ENCODE data around the gene ECSIT.

ECSIT gene

GRCh38 chr19:11504502-11505031 lies 24.4 kb downstream of the ECSIT start:
- no peak for DNase-seq (ENCODE audit: low read depth in 2 of 2)

- DNase-seq (ENCODE audit: low read depth in 2 of 2) = no peak
These were observed 29.0 kb downstream of the ECSIT start for GRCh38 chr19:11499890-11500420.

DNA sequence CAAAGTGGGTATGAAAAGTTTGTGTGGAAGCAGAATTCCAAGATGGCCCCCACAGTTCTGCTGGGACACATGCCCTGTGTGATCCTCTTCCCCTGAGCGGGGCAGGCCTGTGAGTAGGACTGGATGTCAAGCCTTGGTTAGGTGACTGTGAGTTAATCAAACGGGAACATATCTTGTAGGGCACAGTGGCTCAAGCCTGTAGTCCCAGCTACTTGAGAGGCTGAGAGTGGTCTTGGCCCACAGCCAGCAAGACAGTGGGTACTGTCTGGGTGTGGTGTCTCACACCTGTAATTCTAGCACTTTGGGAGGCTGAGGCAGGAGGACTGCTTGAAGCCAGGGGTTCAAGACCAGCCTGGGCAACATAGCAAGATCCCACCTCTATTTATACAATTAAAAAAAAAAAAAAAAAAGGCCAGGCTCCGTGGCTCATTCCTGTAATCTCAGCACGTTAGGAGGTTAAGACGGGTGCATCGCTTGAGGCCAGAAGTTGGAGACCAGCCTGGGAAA lies 29.7 kb downstream of the ECSIT start:
- DNase-seq (ENCODE audit: low read depth in 2 of 2) = no peak

GRCh38 chr19:11496391-11497163 lies 32.4 kb downstream of the ECSIT start:
- DNase-seq (ENCODE audit: low read depth in 2 of 2) = peak in 1 of 2 experiments; percentile 43

DNA sequence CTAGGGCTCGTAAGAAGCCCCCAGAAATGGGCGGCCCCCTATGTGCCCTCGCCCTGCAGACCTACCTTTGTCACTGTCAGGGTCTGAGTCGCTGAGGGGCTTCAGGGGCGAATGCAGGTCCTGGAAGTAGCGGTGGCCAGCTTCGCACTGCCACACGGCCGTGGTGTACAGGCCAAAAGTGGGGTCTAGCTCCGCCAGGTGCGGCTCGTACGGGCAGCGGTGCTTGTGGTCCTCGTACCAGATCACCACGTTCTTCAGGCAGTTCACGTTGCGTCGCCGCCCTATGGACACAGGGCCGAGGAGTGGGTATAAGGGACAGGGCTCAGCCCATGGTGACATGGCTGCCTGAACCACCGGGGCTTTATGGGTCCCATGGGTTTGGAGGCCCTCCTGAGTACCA lies 33.0 kb downstream of the ECSIT start:
- DNase-seq (ENCODE audit: low read depth in 2 of 2) = no peak

- DNase-seq (ENCODE audit: low read depth in 2 of 2) = no peak
These were observed 33.5 kb downstream of the ECSIT start for GRCh38 chr19:11495481-11495880.

GRCh38 chr19:11494634-11495285 lies 34.2 kb downstream of the ECSIT start:
- no peak for DNase-seq (ENCODE audit: low read depth in 2 of 2)

DNA sequence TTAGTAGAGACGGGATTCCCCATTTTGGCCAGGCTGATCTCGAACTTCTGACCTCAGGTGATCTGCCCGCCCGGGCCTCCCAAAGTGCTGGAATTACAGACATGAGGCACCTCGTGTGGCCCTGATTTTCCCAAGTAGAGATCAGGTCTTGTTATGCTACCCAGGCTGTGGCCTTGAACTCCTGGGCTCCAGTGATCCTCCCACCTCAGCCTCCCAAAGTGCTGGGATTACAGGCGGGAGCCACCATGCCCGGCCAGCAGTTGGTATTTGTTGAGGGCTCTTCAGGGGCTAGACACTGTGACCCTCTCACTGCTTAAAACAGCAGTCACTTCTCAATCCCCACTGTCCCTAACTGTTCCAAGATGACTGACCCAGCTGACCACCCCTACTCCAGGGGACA lies 39.6 kb downstream of the ECSIT start:
- DNase-seq (ENCODE audit: low read depth in 2 of 2) = no peak

GRCh38 chr19:11486661-11487503 lies 42.1 kb downstream of the ECSIT start:
- DNase-seq (ENCODE audit: low read depth in 2 of 2) = no peak

- no peak for DNase-seq (ENCODE audit: low read depth in 2 of 2)
These were observed 43.6 kb downstream of the ECSIT start for GRCh38 chr19:11485245-11485837.

- DNase-seq (ENCODE audit: low read depth in 2 of 2) = no peak
These were observed 45.4 kb downstream of the ECSIT start for GRCh38 chr19:11483366-11484111.

- peak in 1 of 2 experiments; percentile 37 for DNase-seq (ENCODE audit: low read depth in 2 of 2)
These were observed 46.4 kb downstream of the ECSIT start for GRCh38 chr19:11482384-11483050.

DNA sequence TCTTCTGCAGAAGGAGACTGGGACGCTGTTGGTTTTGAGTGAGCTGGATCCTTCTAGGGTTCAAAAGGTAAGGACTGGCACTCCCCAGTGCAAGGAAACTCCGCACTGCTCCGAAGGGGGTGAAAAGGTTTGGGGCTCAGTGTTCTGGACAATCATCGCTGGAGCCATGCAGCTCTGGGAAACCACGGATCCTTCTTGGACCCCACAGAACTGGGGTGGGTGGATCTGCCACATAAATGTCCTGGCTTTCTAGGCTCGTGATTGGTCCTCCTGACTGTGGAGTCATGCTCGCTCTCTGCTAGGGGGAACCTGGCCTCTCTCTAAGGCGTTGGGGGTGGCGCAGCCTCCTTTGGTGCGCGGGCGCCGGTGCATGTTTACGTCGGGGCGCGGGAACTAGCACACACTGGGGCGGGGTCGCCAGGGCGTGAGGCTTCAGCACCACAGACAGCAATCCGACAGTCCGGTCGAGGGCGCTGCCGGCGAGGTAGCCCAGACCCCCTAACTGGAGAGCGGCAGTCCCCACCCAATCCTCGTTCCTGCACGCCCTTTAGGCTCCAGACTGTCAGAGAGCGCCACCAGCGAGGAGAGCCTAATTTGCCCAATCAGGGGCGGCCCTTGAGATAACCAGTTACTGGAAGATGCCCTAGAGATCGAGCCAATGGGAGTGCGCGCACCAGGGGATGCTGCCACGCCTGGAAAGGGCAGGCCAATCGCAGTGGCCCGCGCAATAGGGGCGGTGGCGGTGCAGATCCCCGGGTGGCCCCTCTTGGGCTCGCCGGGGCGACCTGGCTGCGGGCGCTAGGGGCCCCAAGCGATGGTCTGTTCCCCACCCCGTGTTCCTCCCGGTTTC lies 47.2 kb downstream of the ECSIT start:
- peak; percentile 47 to 62 for DNase-seq (ENCODE audit: low read depth in 2 of 2)

DNA sequence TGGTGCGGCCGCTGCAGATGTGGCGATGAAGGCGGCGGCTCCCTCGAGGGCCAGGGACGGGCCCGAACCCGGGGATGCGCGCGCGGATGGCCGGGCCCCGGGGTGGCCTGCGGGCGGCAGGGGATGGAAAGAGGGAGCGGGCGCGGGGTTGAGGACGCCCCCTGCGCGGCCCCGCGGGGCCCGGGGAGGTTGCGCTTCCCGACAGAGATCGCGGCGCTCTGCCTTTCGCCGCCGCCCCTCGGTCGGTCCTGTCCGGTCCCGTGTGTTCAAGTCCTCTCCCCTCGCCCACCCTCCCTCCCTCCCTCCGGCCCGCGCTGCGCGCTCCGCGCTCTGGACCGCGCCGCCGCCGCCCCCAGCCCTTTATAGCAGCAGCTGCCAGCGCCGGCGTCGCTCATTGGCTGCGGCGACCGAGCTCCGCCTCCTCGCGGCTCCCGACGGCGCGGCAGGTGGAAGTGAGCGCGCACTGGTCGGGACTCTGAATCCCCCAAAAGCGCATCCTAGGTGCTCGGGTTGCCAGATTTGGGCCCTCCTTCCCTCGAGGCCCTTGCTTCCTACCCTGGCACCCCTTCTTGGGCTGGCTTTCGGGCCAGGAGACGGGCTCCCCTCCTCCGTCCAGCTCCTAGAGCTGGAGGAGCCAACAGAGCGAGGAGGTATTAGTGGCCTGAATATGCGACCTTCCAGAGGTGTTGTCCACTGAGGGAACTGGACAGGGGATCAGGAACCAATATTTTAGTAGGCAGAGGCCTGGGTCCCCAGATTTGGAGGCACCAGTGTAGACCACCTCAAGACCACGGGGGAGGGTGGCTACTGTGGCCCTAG lies 48.0 kb downstream of the ECSIT start, which contains the start of gene ELAVL3:
ELAVL3 (minus strand) TSS at position 332 of the 819 bp plus-strand sequence. CDS start 438 bp downstream, outside the sequence.
- no peak for DNase-seq (ENCODE audit: low read depth in 2 of 2)

DNA sequence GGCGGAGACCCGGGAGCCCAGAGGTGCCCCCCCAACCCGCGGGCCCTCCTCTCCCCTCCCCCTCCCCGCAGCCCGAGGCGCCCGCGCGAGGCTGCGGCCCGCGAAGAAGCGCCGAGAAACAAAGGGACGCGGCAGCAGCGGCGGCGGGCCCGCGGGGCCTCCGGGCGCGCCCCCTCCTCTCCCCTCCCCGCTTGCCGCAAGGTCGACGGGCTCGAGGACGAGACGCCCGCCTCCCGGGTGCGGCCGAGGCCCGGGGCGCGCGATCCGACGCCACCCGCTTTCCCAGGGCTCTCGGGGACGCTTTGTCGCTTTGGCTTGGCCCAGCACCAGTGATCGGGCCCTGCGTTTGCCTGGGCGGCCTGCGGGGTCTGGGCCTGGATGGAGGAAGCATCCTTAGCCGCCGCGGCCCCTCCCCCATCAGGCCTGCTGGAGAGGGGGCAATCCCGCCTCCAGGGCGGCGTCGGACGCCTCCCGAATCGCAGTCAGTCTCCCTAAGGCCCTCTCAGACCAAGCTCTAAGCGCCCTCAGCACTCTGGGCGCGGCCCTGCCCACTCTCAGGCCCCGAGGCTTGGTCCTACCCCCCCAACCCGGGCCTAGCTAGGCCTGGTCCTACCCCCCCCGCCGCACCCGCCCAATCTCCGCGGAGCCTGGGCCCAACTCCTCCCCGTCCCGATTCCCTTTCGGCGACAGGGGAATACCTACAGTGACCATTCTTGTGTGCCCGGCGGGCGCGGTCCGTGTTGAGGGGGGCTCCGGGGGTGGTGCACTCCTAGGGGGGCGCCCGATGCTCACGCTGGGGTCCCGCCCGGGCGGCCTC lies 48.8 kb downstream of the ECSIT start:
- DNase-seq (ENCODE audit: low read depth in 2 of 2) = no peak

- no peak for DNase-seq (ENCODE audit: low read depth in 2 of 2)
These were observed 49.6 kb downstream of the ECSIT start for GRCh38 chr19:11479090-11479897.

Measured in fibroblast of skin of left biceps (primary cell).